HEK293 (cell line): ENCODE data around the gene TMEM214.

Source experiments
- CTCF ChIP-seq: fragments of 450-650 bp; formaldehyde crosslinking; IDR thresholded peaks from 2 replicates; pipeline ENCODE4 v1.5.1; 2016; ENCODE audit warnings: missing biosample characterization, missing genetic modification characterization
- ZNF214 ChIP-seq: fragments of 450-650 bp; formaldehyde crosslinking; IDR thresholded peaks from 2 replicates; pipeline ENCODE4 v1.5.1; 2017; ENCODE audit warnings: missing biosample characterization, mild to moderate bottlenecking, missing genetic modification characterization, borderline replicate concordance

GRCh38 chr2:27033253-27033852 is 588 bp downstream of the TMEM214 start:
- TF ChIP-seq CTCF, result no peak
- TF ChIP-seq ZNF214 (tag by site-specific recombination), result no peak
